ENCODE results near the gene RNF34. TPM values are rescaled to one million over a fixed set of nuclear protein-coding genes. Genes with fewer than 3 reads are reported as not detected.

Gene RNF34
- total and polyA plus RNA-seq, 2 of the 8 experiments (the other 6 are each of a cell fraction or from before 2014, with no cell fraction given): 37.9 to 57.6 TPM

DNA sequence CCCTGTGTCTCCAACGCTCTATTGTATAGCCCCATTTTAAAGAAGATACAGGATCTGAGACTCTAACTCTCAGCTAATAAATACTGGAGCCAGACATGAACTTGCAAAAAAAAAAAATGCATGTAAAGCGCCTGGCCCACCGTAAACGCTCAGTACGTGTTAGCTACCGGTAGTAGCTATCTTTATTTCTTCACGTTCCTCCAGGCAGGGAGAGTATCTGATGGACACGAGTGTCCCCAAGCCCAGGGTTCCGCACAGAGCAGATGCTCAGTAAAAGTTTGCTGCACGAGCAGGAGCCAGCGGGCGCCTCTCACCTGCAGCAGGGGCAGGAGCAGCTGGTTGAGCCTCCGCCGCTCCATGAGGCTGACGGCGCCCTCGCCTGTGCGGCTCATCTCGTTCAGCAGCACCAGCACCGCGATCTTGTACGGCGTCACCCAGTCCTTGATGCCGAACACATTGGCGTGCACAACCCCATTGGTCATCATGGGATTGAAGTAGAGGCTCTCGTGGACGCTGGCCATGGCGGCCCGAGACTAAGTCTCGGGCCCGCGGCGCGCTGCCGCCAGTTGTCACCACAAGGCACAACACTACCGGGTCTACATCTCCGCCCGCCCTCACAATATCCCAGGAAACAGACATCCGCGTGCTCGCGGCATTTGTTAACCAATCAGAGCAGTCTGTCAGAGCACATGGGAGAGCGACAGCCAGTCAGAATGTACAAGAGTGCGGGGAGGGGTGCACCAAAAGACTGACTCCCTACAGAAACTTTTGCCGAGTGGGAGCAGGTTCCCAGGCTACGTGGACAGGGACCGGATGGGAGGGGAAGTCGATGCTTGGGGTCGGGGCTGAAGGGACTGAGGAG lies 47.9 kb upstream of the RNF34 start, which contains the start of gene ANAPC5 (continued):
- TF ChIP-seq RBBP5 (IDR thresholded peaks at IDR 0.05; ENCODE audit: borderline replicate concordance, low read depth, low read length) (peak; percentile 90; the same call in 1 of the 2 replicates), GTF2F1 (IDR thresholded peaks at IDR 0.05; ENCODE audit: borderline replicate concordance, low read depth, low read length) (no peak), ASH2L (IDR thresholded peaks at IDR 0.05; ENCODE audit: low read length) (peak; percentile 91), BACH1 (IDR thresholded peaks at IDR 0.05; ENCODE audit: low read length) (peak; percentile 45; the same call in 1 of the 2 replicates), TEAD4 (IDR thresholded peaks at IDR 0.05; ENCODE audit: low read depth, low read length) (0 out of 2 replicates have a peak, but pooled peaks have one; percentile 19), ZNF274 (IDR thresholded peaks at IDR 0.05; ENCODE audit: borderline replicate concordance, extremely low read depth, low read length) (no peak), POLR2A (IDR thresholded peaks at IDR 0.05; ENCODE audit: control extremely low read depth in 1 of 2, low read depth in 2 of 2, low read length in 2 of 2) (peak; percentile 53 to 88), PHF8 (conservative IDR thresholded peaks at IDR 0.05; ENCODE audit: low read depth, low read length) (peak; percentile 87), POLR2AphosphoS5 (IDR thresholded peaks at IDR 0.05; ENCODE audit: low read depth, low read length) (peak; percentile 67), CHD2 (IDR thresholded peaks at IDR 0.05; ENCODE audit: low read length) (peak; percentile 79), SUZ12 (IDR thresholded peaks at IDR 0.05; ENCODE audit: low read length) (no peak), USF2 (IDR thresholded peaks at IDR 0.05; ENCODE audit: low read length) (peak; percentile 92), RNF2 (IDR thresholded peaks at IDR 0.05; ENCODE audit: borderline replicate concordance, low read depth, low read length, missing control alignments, poor library complexity, severe bottlenecking) (no peak), TAF7 (optimal IDR thresholded peaks at IDR 0.05; ENCODE audit: borderline replicate concordance, low read depth, low read length) (peak; percentile 33), TAF1 (IDR thresholded peaks at IDR 0.05; ENCODE audit: low read depth, low read length) (peak; percentile 85), RFX5 (IDR thresholded peaks at IDR 0.05; ENCODE audit: borderline replicate concordance, low read depth, low read length) (no peak), GABPA (IDR thresholded peaks at IDR 0.05; ENCODE audit: borderline replicate concordance, insufficient read depth, low read length) (peak; percentile 84; the same call in 1 of the 2 replicates), YY1 (IDR thresholded peaks at IDR 0.05; ENCODE audit: low read depth, low read length) (0 out of 2 replicates have a peak, but pooled peaks have one; percentile 56)
- TF ChIP-seq, protein P1, sequence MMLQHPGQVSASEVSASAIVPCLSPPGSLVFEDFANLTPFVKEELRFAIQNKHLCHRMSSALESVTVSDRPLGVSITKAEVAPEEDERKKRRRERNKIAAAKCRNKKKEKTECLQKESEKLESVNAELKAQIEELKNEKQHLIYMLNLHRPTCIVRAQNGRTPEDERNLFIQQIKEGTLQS (IDR thresholded peaks at IDR 0.05; ENCODE audit: insufficient read depth, low read depth, low read length): peak; percentile 77
- TF ChIP-seq, protein P2, sequence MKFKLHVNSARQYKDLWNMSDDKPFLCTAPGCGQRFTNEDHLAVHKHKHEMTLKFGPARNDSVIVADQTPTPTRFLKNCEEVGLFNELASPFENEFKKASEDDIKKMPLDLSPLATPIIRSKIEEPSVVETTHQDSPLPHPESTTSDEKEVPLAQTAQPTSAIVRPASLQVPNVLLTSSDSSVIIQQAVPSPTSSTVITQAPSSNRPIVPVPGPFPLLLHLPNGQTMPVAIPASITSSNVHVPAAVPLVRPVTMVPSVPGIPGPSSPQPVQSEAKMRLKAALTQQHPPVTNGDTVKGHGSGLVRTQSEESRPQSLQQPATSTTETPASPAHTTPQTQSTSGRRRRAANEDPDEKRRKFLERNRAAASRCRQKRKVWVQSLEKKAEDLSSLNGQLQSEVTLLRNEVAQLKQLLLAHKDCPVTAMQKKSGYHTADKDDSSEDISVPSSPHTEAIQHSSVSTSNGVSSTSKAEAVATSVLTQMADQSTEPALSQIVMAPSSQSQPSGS (IDR thresholded peaks at IDR 0.05; ENCODE audit: low read length): 0 out of 2 replicates have a peak, but pooled peaks have one; percentile 15
